Lower leg skin (tissue), 3 donors: Measurements from ENCODE around the gene MED25.

Experiments
- POLR2A ChIP-seq, 2 donors: fragments of 450-650 bp; IDR thresholded peaks; one replicate each; pipeline ENCODE4 v1.6.1; 2016 to 2017; ENCODE audit warnings: antibody characterized with exemption in 2 of 2, mild to moderate bottlenecking in 1 of 2, moderate library complexity in 1 of 2
- TF ChIP-seq, protein P1 (sequence below), 3 donors: fragments of 450-650 bp; IDR thresholded peaks; one replicate each; pipeline ENCODE4 v1.5.1; 2016; ENCODE audit warnings: antibody characterized with exemption in 3 of 3, mild to moderate bottlenecking in 3 of 3, moderate library complexity in 2 of 3

DNA sequence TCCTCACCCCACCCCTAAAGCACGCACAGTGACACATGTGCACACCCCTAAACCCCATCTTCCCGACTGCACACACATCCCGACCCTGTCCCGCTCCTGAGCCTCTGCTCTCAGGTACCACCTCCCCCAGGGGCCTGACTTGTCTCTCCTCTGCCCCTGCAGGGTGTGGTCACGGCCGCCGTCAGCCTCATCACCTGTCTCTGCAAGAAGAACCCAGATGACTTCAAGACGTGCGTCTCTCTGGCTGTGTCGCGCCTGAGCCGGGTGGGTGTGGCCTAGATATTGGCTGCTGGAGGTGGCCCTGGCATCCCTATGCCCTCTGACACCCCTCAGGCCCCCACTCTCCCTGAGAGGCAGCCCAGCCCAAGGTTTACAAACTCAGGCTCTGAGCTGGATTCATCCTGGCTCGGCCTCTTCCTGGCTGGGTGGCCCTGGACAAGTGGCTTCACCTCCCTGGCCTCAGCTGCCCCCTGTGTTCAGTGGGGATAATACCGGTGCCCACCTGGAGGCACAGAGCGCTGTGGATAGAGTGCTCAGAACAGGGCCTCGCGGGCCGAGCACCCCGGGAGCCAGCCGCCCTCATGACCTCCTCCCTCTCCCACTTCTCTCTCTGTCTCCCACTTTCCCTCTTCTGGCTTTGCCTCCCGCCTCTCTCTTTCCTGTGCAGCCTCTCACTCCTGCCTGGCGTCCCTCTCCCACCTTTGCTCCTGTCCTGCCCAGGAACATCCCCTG is 25.1 kb upstream of the MED25 start:
- TF ChIP-seq, protein P1, sequence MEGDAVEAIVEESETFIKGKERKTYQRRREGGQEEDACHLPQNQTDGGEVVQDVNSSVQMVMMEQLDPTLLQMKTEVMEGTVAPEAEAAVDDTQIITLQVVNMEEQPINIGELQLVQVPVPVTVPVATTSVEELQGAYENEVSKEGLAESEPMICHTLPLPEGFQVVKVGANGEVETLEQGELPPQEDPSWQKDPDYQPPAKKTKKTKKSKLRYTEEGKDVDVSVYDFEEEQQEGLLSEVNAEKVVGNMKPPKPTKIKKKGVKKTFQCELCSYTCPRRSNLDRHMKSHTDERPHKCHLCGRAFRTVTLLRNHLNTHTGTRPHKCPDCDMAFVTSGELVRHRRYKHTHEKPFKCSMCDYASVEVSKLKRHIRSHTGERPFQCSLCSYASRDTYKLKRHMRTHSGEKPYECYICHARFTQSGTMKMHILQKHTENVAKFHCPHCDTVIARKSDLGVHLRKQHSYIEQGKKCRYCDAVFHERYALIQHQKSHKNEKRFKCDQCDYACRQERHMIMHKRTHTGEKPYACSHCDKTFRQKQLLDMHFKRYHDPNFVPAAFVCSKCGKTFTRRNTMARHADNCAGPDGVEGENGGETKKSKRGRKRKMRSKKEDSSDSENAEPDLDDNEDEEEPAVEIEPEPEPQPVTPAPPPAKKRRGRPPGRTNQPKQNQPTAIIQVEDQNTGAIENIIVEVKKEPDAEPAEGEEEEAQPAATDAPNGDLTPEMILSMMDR (IDR thresholded peaks at IDR 0.05): no peak
- TF ChIP-seq POLR2A (IDR thresholded peaks at IDR 0.05): no peak
